Measurements from ENCODE around the gene ALX4.

Gene ALX4

DNA sequence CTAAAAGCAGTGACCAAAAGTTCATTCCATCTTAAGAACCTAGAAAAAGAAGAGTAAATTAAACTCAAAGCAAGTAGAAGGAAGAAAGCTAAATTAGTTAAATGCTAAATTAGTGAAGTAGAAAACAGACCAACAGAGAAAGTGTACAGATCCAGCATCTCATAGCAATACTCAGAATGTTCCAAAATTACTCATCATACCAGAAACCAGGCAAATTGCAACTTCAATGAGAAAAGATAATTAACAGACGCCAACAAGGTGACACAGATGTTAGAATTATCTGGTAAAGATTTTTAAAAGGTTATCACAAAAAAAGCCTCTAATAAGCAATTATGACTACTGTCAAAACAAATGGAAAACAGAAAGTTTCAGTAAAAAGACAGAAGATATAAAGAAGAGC is 96.8 kb downstream of the ALX4 start:
- Histone ChIP-seq H3K4me1 (no peaks in the 10 kb centered on the region), H3K27me3 (no peaks in the 10 kb centered on the region), H3K4me3 (ENCODE audit: low read depth, low read length) (no peak overlapping the region), H3K9me3 (no peaks in the 10 kb centered on the region), H3K36me3 (no peaks in the 10 kb centered on the region)
- TF ChIP-seq, protein P1, sequence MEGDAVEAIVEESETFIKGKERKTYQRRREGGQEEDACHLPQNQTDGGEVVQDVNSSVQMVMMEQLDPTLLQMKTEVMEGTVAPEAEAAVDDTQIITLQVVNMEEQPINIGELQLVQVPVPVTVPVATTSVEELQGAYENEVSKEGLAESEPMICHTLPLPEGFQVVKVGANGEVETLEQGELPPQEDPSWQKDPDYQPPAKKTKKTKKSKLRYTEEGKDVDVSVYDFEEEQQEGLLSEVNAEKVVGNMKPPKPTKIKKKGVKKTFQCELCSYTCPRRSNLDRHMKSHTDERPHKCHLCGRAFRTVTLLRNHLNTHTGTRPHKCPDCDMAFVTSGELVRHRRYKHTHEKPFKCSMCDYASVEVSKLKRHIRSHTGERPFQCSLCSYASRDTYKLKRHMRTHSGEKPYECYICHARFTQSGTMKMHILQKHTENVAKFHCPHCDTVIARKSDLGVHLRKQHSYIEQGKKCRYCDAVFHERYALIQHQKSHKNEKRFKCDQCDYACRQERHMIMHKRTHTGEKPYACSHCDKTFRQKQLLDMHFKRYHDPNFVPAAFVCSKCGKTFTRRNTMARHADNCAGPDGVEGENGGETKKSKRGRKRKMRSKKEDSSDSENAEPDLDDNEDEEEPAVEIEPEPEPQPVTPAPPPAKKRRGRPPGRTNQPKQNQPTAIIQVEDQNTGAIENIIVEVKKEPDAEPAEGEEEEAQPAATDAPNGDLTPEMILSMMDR (IDR thresholded peaks at IDR 0.05; ENCODE audit: low read depth, low read length): no peak
- DNase-seq: no peak

DNA sequence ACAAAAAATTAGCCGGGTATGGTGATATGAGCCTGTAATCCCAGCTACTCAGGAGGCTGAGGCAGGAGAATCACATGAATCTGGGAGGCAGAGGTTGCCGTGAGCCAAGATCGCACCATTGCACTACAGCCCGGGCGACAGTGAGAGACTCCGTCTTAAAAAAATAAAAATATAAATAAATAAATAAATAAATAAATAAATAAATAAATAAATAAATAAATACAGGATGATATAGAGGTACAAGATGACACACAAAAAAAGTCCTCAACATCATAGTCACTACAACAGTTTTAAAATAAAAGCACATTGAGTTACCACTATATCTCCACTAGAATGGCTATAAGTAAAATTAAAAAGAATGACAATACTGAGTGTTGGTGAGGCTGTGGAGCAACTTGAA is 97.8 kb downstream of the ALX4 start:
- no peaks in the 10 kb centered on the region for H3K9me3 ChIP-seq
- H3K4me3 ChIP-seq (ENCODE audit: low read depth, low read length): no peak overlapping the region
- no peaks in the 10 kb centered on the region for H3K4me1 ChIP-seq
- TF ChIP-seq, protein P1 (IDR thresholded peaks at IDR 0.05; ENCODE audit: low read depth, low read length): no peak
- no peaks in the 10 kb centered on the region for H3K27me3 ChIP-seq
- H3K36me3 ChIP-seq: no peaks in the 10 kb centered on the region
- no peak for DNase-seq
